Neural cell (in vitro differentiated cells): Measurements from ENCODE around the gene WDR87. TPM values are rescaled to one million over a fixed set of nuclear protein-coding genes. Genes with fewer than 3 reads are reported as not detected.
"Not testable (repeated sequence)": the region's sequence is repeated elsewhere in the genome, so short reads cannot be mapped to it uniquely, and the experiment has no call there.

Source experiments
- H2AFZ ChIP-seq: fragments of 200-600, 300-800 bp; sonication (generic), shearing (Covaris generic); 2 replicates; pipeline ENCODE4 v1.6.0; 2014; ENCODE audit warnings: low read depth, mild to moderate bottlenecking, antibody characterized with exemption, low read length, moderate library complexity
- H3F3A ChIP-seq: fragments of 200-600 bp; shearing (Covaris generic); 2 replicates; pipeline ENCODE4 v1.6.1; 2016; ENCODE audit warnings: mild to moderate bottlenecking, moderate library complexity, mixed read lengths, antibody characterized with exemption, low read length; ENCODE audit not compliant: insufficient read depth, poor library complexity, severe bottlenecking
- H3K27ac ChIP-seq: fragments of 200-600, 300-800 bp; sonication (generic), shearing (Covaris generic); 2 replicates; pipeline ENCODE4 v1.5.1; 2014; ENCODE audit warnings: mild to moderate bottlenecking, low read length, moderate library complexity
- H3K27me3 ChIP-seq: fragments of 300-800, 200-600 bp; sonication (generic), shearing (Covaris generic); 2 replicates; pipeline ENCODE4 v1.6.0; 2014; ENCODE audit warnings: mild to moderate bottlenecking, low read depth, low read length, moderate library complexity; ENCODE audit not compliant: insufficient read depth
- H3K36me3 ChIP-seq: fragments of 300-800, 200-600 bp; sonication (generic), shearing (Covaris generic); 2 replicates; pipeline ENCODE4 v1.5.1; 2014; ENCODE audit warnings: mild to moderate bottlenecking, antibody characterized with exemption, low read length, moderate library complexity; ENCODE audit not compliant: insufficient read depth
- H3K4me2 ChIP-seq: fragments of 300-800, 200-600 bp; sonication (generic), shearing (Covaris generic); 2 replicates; pipeline ENCODE4 v1.6.0; 2014; ENCODE audit warnings: mild to moderate bottlenecking, low read length
- H3K4me3 ChIP-seq: fragments of 300-800, 200-600 bp; sonication (generic), shearing (Covaris generic); 2 replicates; pipeline ENCODE4 v1.5.1; 2014; ENCODE audit warnings: mild to moderate bottlenecking, low read length, moderate library complexity
- H3K79me2 ChIP-seq: fragments of 200-600 bp; shearing (Covaris generic); replicated peaks from 2 replicates; pipeline ENCODE4 v1.6.0; 2014; ENCODE audit warnings: mild to moderate bottlenecking, low read length, moderate library complexity; ENCODE audit not compliant: insufficient read depth
- H3K9ac ChIP-seq: fragments of 300-800, 200-600 bp; sonication (generic), shearing (Covaris generic); 2 replicates; pipeline ENCODE4 v1.6.1; 2016; ENCODE audit warnings: mild to moderate bottlenecking, low read length, mixed read lengths
- H3K9me2 ChIP-seq: fragments of 200-600 bp; shearing (Covaris generic); 2 replicates; pipeline ENCODE4 v1.6.1; 2016; ENCODE audit warnings: mild to moderate bottlenecking, low read length, mixed read lengths; ENCODE audit not compliant: insufficient read depth
- H3K9me3 ChIP-seq: fragments of 200-600, 300-800 bp; sonication (generic), shearing (Covaris generic); 2 replicates; pipeline ENCODE4 v1.6.1; 2016; ENCODE audit warnings: mild to moderate bottlenecking, mixed run types, low read length, moderate library complexity, mixed read lengths
- H4K20me1 ChIP-seq: fragments of 200-600 bp; shearing (Covaris generic); 2 replicates; pipeline ENCODE4 v1.6.1; 2016; ENCODE audit warnings: mild to moderate bottlenecking, mixed run types; ENCODE audit not compliant: insufficient read depth
- EP300 ChIP-seq: fragments of 450-650 bp; conservative IDR thresholded peaks from 2 replicates; pipeline ENCODE4 v1.6.1; 2014; ENCODE audit warnings: antibody characterized with exemption, mild to moderate bottlenecking, moderate library complexity; ENCODE audit not compliant: poor library complexity, severe bottlenecking
- EZH2 ChIP-seq: fragments of 200-600, 300-800 bp; shearing (Covaris generic), sonication (generic); IDR thresholded peaks from 2 replicates; pipeline ENCODE4 v1.6.1; 2014; ENCODE audit warnings: antibody characterized with exemption, low read length, borderline replicate concordance, mild to moderate bottlenecking; ENCODE audit not compliant: insufficient read depth, poor library complexity, severe bottlenecking
- MXI1 ChIP-seq: fragments of 450-650 bp; conservative IDR thresholded peaks from 2 replicates; pipeline ENCODE4 v1.6.1; 2014; ENCODE audit warnings: antibody characterized with exemption, mild to moderate bottlenecking; ENCODE audit not compliant: poor library complexity, severe bottlenecking
- POLR2AphosphoS5 ChIP-seq: IDR thresholded peaks from 2 replicates; pipeline ENCODE4 v1.6.1; 2012
- RAD21 ChIP-seq: fragments of 450-650 bp; conservative IDR thresholded peaks from 2 replicates; pipeline ENCODE4 v1.6.1; 2014; ENCODE audit warnings: antibody characterized with exemption, mild to moderate bottlenecking, moderate library complexity
- SMC3 ChIP-seq: fragments of 450-650 bp; conservative IDR thresholded peaks from 2 replicates; pipeline ENCODE4 v1.6.1; 2014; ENCODE audit warnings: antibody characterized with exemption, mild to moderate bottlenecking, moderate library complexity; ENCODE audit not compliant: poor library complexity
- TAF1 ChIP-seq: IDR thresholded peaks from 2 replicates; pipeline ENCODE4 v1.6.1; 2012; ENCODE audit warnings: low read depth
- polyA plus RNA-seq: library from polyadenylated mRNA; depleted of rRNA; stranded (reverse); fragments of >200 nt; gene quantifications from 2 replicates; pipeline ENCODE4 v1.2.3, GENCODE V29; 2014
- TF ChIP-seq, protein P1 (sequence below): fragments of 450-650 bp; IDR thresholded peaks from 2 replicates; pipeline ENCODE4 v1.5.1; 2014; ENCODE audit warnings: antibody characterized with exemption, mild to moderate bottlenecking, moderate library complexity; ENCODE audit not compliant: poor library complexity, severe bottlenecking
- TF ChIP-seq, protein P2 (sequence below): IDR thresholded peaks from 2 replicates; pipeline ENCODE4 v1.6.1; 2012; ENCODE audit warnings: borderline replicate concordance

The WDR87 gene
- polyA plus RNA-seq, 1 donor from 2014 or later = not detected

GRCh38 chr19:37867831-37868230 lies 38.6 kb downstream of the WDR87 start:
- no peaks in the 10 kb centered on the region for H3K9me2 ChIP-seq
- no peak overlapping the region for H3K4me3 ChIP-seq
- no peaks in the 10 kb centered on the region for H3K9me3 ChIP-seq
- no peak overlapping the region for H2AFZ ChIP-seq
- H3K27ac ChIP-seq = no peak overlapping the region
- H4K20me1 ChIP-seq = no peaks in the 10 kb centered on the region
- no peak overlapping the region for H3K9ac ChIP-seq
- H3K27me3 ChIP-seq = no peaks in the 10 kb centered on the region
- no peaks in the 10 kb centered on the region for H3F3A ChIP-seq
- no peaks in the 10 kb centered on the region for H3K36me3 ChIP-seq
- TF ChIP-seq RAD21 (no peak), TAF1 (no peak), EP300 (no peak), EZH2 (no peak), SMC3 (no peak), MXI1 (no peak), POLR2AphosphoS5 (no peak)
- TF ChIP-seq, protein P1, sequence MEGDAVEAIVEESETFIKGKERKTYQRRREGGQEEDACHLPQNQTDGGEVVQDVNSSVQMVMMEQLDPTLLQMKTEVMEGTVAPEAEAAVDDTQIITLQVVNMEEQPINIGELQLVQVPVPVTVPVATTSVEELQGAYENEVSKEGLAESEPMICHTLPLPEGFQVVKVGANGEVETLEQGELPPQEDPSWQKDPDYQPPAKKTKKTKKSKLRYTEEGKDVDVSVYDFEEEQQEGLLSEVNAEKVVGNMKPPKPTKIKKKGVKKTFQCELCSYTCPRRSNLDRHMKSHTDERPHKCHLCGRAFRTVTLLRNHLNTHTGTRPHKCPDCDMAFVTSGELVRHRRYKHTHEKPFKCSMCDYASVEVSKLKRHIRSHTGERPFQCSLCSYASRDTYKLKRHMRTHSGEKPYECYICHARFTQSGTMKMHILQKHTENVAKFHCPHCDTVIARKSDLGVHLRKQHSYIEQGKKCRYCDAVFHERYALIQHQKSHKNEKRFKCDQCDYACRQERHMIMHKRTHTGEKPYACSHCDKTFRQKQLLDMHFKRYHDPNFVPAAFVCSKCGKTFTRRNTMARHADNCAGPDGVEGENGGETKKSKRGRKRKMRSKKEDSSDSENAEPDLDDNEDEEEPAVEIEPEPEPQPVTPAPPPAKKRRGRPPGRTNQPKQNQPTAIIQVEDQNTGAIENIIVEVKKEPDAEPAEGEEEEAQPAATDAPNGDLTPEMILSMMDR = no peak
- TF ChIP-seq, protein P2, sequence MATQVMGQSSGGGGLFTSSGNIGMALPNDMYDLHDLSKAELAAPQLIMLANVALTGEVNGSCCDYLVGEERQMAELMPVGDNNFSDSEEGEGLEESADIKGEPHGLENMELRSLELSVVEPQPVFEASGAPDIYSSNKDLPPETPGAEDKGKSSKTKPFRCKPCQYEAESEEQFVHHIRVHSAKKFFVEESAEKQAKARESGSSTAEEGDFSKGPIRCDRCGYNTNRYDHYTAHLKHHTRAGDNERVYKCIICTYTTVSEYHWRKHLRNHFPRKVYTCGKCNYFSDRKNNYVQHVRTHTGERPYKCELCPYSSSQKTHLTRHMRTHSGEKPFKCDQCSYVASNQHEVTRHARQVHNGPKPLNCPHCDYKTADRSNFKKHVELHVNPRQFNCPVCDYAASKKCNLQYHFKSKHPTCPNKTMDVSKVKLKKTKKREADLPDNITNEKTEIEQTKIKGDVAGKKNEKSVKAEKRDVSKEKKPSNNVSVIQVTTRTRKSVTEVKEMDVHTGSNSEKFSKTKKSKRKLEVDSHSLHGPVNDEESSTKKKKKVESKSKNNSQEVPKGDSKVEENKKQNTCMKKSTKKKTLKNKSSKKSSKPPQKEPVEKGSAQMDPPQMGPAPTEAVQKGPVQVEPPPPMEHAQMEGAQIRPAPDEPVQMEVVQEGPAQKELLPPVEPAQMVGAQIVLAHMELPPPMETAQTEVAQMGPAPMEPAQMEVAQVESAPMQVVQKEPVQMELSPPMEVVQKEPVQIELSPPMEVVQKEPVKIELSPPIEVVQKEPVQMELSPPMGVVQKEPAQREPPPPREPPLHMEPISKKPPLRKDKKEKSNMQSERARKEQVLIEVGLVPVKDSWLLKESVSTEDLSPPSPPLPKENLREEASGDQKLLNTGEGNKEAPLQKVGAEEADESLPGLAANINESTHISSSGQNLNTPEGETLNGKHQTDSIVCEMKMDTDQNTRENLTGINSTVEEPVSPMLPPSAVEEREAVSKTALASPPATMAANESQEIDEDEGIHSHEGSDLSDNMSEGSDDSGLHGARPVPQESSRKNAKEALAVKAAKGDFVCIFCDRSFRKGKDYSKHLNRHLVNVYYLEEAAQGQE = no peak
- H3K79me2 ChIP-seq = no peaks in the 10 kb centered on the region
- no peak overlapping the region for H3K4me2 ChIP-seq

DNA sequence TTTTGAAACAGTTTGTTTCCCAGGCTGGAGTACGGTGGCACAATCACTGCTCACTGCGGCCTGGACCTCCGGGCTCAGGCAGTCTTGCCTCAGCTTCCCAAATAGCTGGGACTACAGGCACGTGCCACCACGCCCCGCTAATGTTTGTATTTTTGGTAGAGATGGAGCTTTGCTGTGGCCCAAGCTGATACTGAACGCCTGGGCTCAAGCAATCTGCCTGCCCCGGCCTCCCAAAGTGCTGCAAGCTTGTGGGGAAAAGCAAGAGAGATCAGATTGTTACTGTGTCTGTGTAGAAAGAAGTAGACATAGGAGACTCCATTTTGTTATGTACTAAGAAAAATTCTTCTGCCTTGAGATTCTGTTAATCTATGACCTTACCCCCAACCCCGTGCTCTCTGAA lies 40.5 kb downstream of the WDR87 start:
- H3K27me3 ChIP-seq, H3K9ac ChIP-seq, H3K79me2 ChIP-seq, H3K9me2 ChIP-seq, H3K4me2 ChIP-seq, H3K9me3 ChIP-seq, H3K4me3 ChIP-seq, H3K36me3 ChIP-seq, H3K27ac ChIP-seq, H4K20me1 ChIP-seq, H3F3A ChIP-seq, H2AFZ ChIP-seq: not testable (repeated sequence)

GRCh38 chr19:37864501-37864900 lies 41.9 kb downstream of the WDR87 start:
- Histone ChIP-seq H3K79me2 (no peaks in the 10 kb centered on the region), H3K27ac (no peak overlapping the region), H3K4me3 (no peak overlapping the region), H3K27me3 (no peaks in the 10 kb centered on the region), H2AFZ (no peak overlapping the region), H3K9me3 (no peaks in the 10 kb centered on the region), H3K4me2 (no peak overlapping the region), H4K20me1 (no peaks in the 10 kb centered on the region), H3K36me3 (no peaks in the 10 kb centered on the region), H3K9me2 (no peaks in the 10 kb centered on the region), H3K9ac (no peak overlapping the region), H3F3A (no peaks in the 10 kb centered on the region)
- TF ChIP-seq RAD21 = no peak
- TF ChIP-seq EP300 = no peak
- no peak for TF ChIP-seq MXI1
- no peak for TF ChIP-seq EZH2
- no peak for TF ChIP-seq SMC3
- no peak for TF ChIP-seq TAF1
- TF ChIP-seq, protein P2 = no peak
- TF ChIP-seq, protein P1 = no peak
- TF ChIP-seq POLR2AphosphoS5 = no peak
